Hepatocyte (in vitro differentiated cells): ENCODE measurements around the gene ANTXR2.

Source experiments
- EZH2 ChIP-seq: fragments of 200-600 bp; sonication (generic); IDR thresholded peaks from 2 replicates; pipeline ENCODE4 v1.6.1; 2016; ENCODE audit warnings: antibody characterized with exemption, mild to moderate bottlenecking, borderline replicate concordance
- EZH2phosphoT487 ChIP-seq: fragments of 200-600 bp; sonication (generic); IDR thresholded peaks from one replicate; pipeline ENCODE4 v1.6.1; 2018; ENCODE audit warnings: antibody characterized with exemption, mild to moderate bottlenecking, low read depth, moderate library complexity; ENCODE audit not compliant: unreplicated experiment, severe bottlenecking
- TF ChIP-seq, protein P1 (sequence below): fragments of 200-600 bp; sonication (generic); IDR thresholded peaks from 2 replicates; pipeline ENCODE4 v1.5.1; 2016; ENCODE audit warnings: antibody characterized with exemption, mild to moderate bottlenecking; ENCODE audit not compliant: poor library complexity

DNA sequence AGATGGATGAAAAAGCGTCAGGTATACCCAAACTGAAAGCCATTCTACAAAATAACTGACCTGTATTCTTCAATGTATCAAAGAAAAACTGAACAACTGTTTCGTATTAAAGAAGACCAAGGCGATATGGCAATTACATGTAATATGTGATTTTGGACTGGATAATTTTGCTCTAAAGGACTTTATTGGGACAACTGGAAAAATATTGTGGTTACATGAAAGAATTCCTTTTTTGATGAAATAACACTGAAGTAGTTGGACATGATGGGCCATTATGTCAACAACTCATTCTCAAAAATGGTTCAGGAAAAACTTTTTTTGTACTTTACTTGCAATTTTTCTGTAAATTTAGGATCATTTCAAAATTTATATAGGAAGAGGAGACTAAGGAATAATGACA lies 12.1 kb upstream of the ANTXR2 start:
- TF ChIP-seq, protein P1, sequence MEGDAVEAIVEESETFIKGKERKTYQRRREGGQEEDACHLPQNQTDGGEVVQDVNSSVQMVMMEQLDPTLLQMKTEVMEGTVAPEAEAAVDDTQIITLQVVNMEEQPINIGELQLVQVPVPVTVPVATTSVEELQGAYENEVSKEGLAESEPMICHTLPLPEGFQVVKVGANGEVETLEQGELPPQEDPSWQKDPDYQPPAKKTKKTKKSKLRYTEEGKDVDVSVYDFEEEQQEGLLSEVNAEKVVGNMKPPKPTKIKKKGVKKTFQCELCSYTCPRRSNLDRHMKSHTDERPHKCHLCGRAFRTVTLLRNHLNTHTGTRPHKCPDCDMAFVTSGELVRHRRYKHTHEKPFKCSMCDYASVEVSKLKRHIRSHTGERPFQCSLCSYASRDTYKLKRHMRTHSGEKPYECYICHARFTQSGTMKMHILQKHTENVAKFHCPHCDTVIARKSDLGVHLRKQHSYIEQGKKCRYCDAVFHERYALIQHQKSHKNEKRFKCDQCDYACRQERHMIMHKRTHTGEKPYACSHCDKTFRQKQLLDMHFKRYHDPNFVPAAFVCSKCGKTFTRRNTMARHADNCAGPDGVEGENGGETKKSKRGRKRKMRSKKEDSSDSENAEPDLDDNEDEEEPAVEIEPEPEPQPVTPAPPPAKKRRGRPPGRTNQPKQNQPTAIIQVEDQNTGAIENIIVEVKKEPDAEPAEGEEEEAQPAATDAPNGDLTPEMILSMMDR, result no peak
- no peak for TF ChIP-seq EZH2
- TF ChIP-seq EZH2phosphoT487, result no peak
